ENCODE results near the gene CACNB4.

GRCh38 chr2:151844211-151844896 lies 254.5 kb downstream of the CACNB4 start:
- TF ChIP-seq CTCF (IDR thresholded peaks at IDR 0.05) = no peak
- no peak for TF ChIP-seq POLR2A (IDR thresholded peaks at IDR 0.05)
- TF ChIP-seq POLR2AphosphoS5 (IDR thresholded peaks at IDR 0.05; ENCODE audit: insufficient read depth in 1 of 2, low read depth in 1 of 2) = no peak
